Measurements from ENCODE around the gene PCYOX1L.

PCYOX1L gene

GRCh38 chr5:149405550-149406202 is 47.8 kb downstream of the PCYOX1L start:
- no peak for TF ChIP-seq TAF1 (IDR thresholded peaks at IDR 0.05; ENCODE audit: low read depth)
- no peak for TF ChIP-seq TEAD4 (IDR thresholded peaks at IDR 0.05)
- no peak for TF ChIP-seq TCF12 (IDR thresholded peaks at IDR 0.05; ENCODE audit: low read depth)
- TF ChIP-seq USF1 (IDR thresholded peaks at IDR 0.05), result no peak
- no peak for TF ChIP-seq EGR1 (IDR thresholded peaks at IDR 0.05)
- no peak for TF ChIP-seq REST (IDR thresholded peaks at IDR 0.05; ENCODE audit: low read depth)
- no peak for TF ChIP-seq FOXM1 (IDR thresholded peaks at IDR 0.05; ENCODE audit: borderline replicate concordance, low read depth)
- no peak for TF ChIP-seq ZBTB7A (IDR thresholded peaks at IDR 0.05; ENCODE audit: low read depth)
- no peak for TF ChIP-seq RAD21 (IDR thresholded peaks at IDR 0.05; ENCODE audit: low read depth)
- TF ChIP-seq MAX (IDR thresholded peaks at IDR 0.05), result no peak
- TF ChIP-seq CEBPB (IDR thresholded peaks at IDR 0.05), result no peak
- TF ChIP-seq YY1 (IDR thresholded peaks at IDR 0.05; ENCODE audit: low read depth), result no peak

GRCh38 chr5:149406203-149406978 is 48.5 kb downstream of the PCYOX1L start:
- peak; percentile 87 for TF ChIP-seq USF1 (IDR thresholded peaks at IDR 0.05)
- no peak for TF ChIP-seq NFIC (IDR thresholded peaks at IDR 0.05)

- TF ChIP-seq REST (IDR thresholded peaks at IDR 0.05; ENCODE audit: low read depth) (no peak), FOXM1 (IDR thresholded peaks at IDR 0.05; ENCODE audit: borderline replicate concordance, low read depth) (no peak), EGR1 (IDR thresholded peaks at IDR 0.05) (no peak), CEBPB (IDR thresholded peaks at IDR 0.05) (no peak), USF1 (IDR thresholded peaks at IDR 0.05) (no peak), YY1 (IDR thresholded peaks at IDR 0.05; ENCODE audit: low read depth) (no peak), TEAD4 (IDR thresholded peaks at IDR 0.05) (no peak), RAD21 (IDR thresholded peaks at IDR 0.05; ENCODE audit: low read depth) (no peak), NFIC (IDR thresholded peaks at IDR 0.05) (no peak), EP300 (IDR thresholded peaks at IDR 0.05; ENCODE audit: borderline replicate concordance) (no peak), MAX (IDR thresholded peaks at IDR 0.05) (no peak), ZBTB7A (IDR thresholded peaks at IDR 0.05; ENCODE audit: low read depth) (no peak), TCF12 (IDR thresholded peaks at IDR 0.05; ENCODE audit: low read depth) (no peak), CREB1 (IDR thresholded peaks at IDR 0.05; ENCODE audit: low read depth) (no peak)
Observed at GRCh38 chr5:149406979-149407306, 49.1 kb downstream of the PCYOX1L start.

- TF ChIP-seq TCF12 (IDR thresholded peaks at IDR 0.05; ENCODE audit: low read depth), result no peak
- TF ChIP-seq CEBPB (IDR thresholded peaks at IDR 0.05), result no peak
- no peak for TF ChIP-seq TEAD4 (IDR thresholded peaks at IDR 0.05)
- no peak for TF ChIP-seq FOXM1 (IDR thresholded peaks at IDR 0.05; ENCODE audit: borderline replicate concordance, low read depth)
- no peak for TF ChIP-seq CREB1 (IDR thresholded peaks at IDR 0.05; ENCODE audit: low read depth)
Observed at GRCh38 chr5:149407323-149408251, 49.7 kb downstream of the PCYOX1L start.
